H9 (cell line): ENCODE data around the gene MRPL43. TPM values are rescaled to one million over a fixed set of nuclear protein-coding genes. Genes with fewer than 3 reads are reported as not detected.
A peak's percentile ranks its signal among the peaks of the same experiment; 100 is the strongest.

Source experiments
- DNase-seq: peaks from one replicate; pipeline ENCODE4 v3.0.0-alpha.2; 2017
- H2AFZ ChIP-seq: one replicate; pipeline ENCODE4 v1.6.1; 2013; ENCODE audit warnings: mild to moderate bottlenecking, low read length, control low read depth, moderate library complexity
- H2AK5ac ChIP-seq: 2 replicates; pipeline ENCODE4 v1.6.1; 2013; ENCODE audit warnings: low read length, control low read depth, mixed read lengths; ENCODE audit not compliant: insufficient read length
- H2BK120ac ChIP-seq: one replicate; pipeline ENCODE4 v1.6.1; 2013; ENCODE audit warnings: low read depth, mild to moderate bottlenecking, low read length, control low read depth, inconsistent platforms; ENCODE audit not compliant: poor library complexity, severe bottlenecking
- H2BK12ac ChIP-seq: 2 replicates; pipeline ENCODE4 v1.6.1; 2013; ENCODE audit warnings: low read length, control low read depth, mixed read lengths, low read depth; ENCODE audit not compliant: insufficient read length
- H2BK15ac ChIP-seq: 2 replicates; pipeline ENCODE4 v1.6.1; 2013; ENCODE audit warnings: low read depth, low read length, control low read depth
- H2BK20ac ChIP-seq: one replicate; pipeline ENCODE4 v1.6.1; 2013; ENCODE audit warnings: low read depth, mild to moderate bottlenecking, low read length, control low read depth, inconsistent platforms; ENCODE audit not compliant: poor library complexity, severe bottlenecking
- H2BK5ac ChIP-seq: 2 replicates; pipeline ENCODE4 v1.6.1; 2013; ENCODE audit warnings: low read length, control low read depth, mixed read lengths; ENCODE audit not compliant: insufficient read length
- H3K14ac ChIP-seq: 2 replicates; pipeline ENCODE4 v1.6.1; 2013; ENCODE audit warnings: low read length, control low read depth; ENCODE audit not compliant: insufficient read depth
- H3K18ac ChIP-seq: 2 replicates; pipeline ENCODE4 v1.6.1; 2013; ENCODE audit warnings: low read depth, mild to moderate bottlenecking, mixed read lengths, low read length, control low read depth; ENCODE audit not compliant: insufficient read length
- H3K23ac ChIP-seq: 2 replicates; pipeline ENCODE4 v1.6.1; 2013; ENCODE audit warnings: low read length, control low read depth, mixed read lengths, low read depth; ENCODE audit not compliant: insufficient read length
- H3K23me2 ChIP-seq: 2 replicates; pipeline ENCODE4 v1.6.1; 2013; ENCODE audit warnings: low read depth, mild to moderate bottlenecking, mixed read lengths, low read length, control low read depth; ENCODE audit not compliant: insufficient read length, poor library complexity, severe bottlenecking
- H3K27ac ChIP-seq: 2 replicates; pipeline ENCODE4 v1.5.1; 2013; ENCODE audit warnings: low read length, control low read depth, mixed read lengths, low read depth; ENCODE audit not compliant: insufficient read length
- H3K27me3 ChIP-seq: 2 replicates; pipeline ENCODE4 v1.6.1; 2013; ENCODE audit warnings: low read length, control low read depth, inconsistent platforms; ENCODE audit not compliant: insufficient read depth
- H3K4ac ChIP-seq: 2 replicates; pipeline ENCODE4 v1.6.1; 2013; ENCODE audit warnings: low read depth, mild to moderate bottlenecking, control low read depth, inconsistent platforms, low read length, moderate library complexity
- H3K4me1 ChIP-seq: 2 replicates; pipeline ENCODE4 v1.6.1; 2013; ENCODE audit warnings: low read length, control low read depth, inconsistent platforms; ENCODE audit not compliant: insufficient read depth
- H3K4me2 ChIP-seq: 2 replicates; pipeline ENCODE4 v1.6.1; 2013; ENCODE audit warnings: low read length, control low read depth, mixed read lengths; ENCODE audit not compliant: insufficient read length, insufficient read depth
- H3K56ac ChIP-seq: 2 replicates; pipeline ENCODE4 v1.6.1; 2013; ENCODE audit warnings: low read depth, mild to moderate bottlenecking, mixed read lengths, low read length, control low read depth; ENCODE audit not compliant: insufficient read length
- H3K79me1 ChIP-seq: 2 replicates; pipeline ENCODE4 v1.6.1; 2013; ENCODE audit warnings: low read depth, mild to moderate bottlenecking, moderate library complexity, low read length, control low read depth, inconsistent platforms; ENCODE audit not compliant: insufficient read depth, poor library complexity, severe bottlenecking
- H3K79me2 ChIP-seq: 2 replicates; pipeline ENCODE4 v1.6.1; 2013; ENCODE audit warnings: low read length, control low read depth, inconsistent platforms; ENCODE audit not compliant: insufficient read depth
- H3K9ac ChIP-seq: 2 replicates; pipeline ENCODE4 v1.6.1; 2013; ENCODE audit warnings: low read length, control low read depth, mixed read lengths; ENCODE audit not compliant: insufficient read length; ENCODE audit errors: extremely low read depth
- H3K9me3 ChIP-seq: one replicate; pipeline ENCODE4 v1.6.1; 2013; ENCODE audit warnings: low read depth, low read length, inconsistent platforms; ENCODE audit not compliant: control insufficient read depth
- H3T11ph ChIP-seq: one replicate; pipeline ENCODE4 v1.6.1; 2013; ENCODE audit warnings: mild to moderate bottlenecking, low read length, control low read depth, inconsistent platforms
- H4K20me1 ChIP-seq: one replicate; pipeline ENCODE4 v1.6.1; 2013; ENCODE audit not compliant: control insufficient read depth, insufficient read length, insufficient read depth
- H4K5ac ChIP-seq: 2 replicates; pipeline ENCODE4 v1.6.1; 2013; ENCODE audit warnings: low read depth, mild to moderate bottlenecking, mixed read lengths, low read length, control low read depth; ENCODE audit not compliant: insufficient read length
- H4K8ac ChIP-seq: replicated peaks from 2 replicates; pipeline ENCODE4 v1.6.1; 2013; ENCODE audit warnings: low read length, control low read depth, mixed read lengths, low read depth; ENCODE audit not compliant: insufficient read length
- H4K91ac ChIP-seq: 2 replicates; pipeline ENCODE4 v1.6.1; 2013; ENCODE audit warnings: low read depth, mild to moderate bottlenecking, moderate library complexity, mixed read lengths, low read length, control low read depth; ENCODE audit not compliant: insufficient read length
- H3K27ac Mint-ChIP-seq, 3 experiments: 2 replicates in 2 of 3; 3 replicates in 1 of 3; pipeline ENCODE4 v1.8.0; 2020 to 2021; ENCODE audit warnings: mixed read lengths in 3 of 3, mild to moderate bottlenecking in 1 of 3, moderate library complexity in 1 of 3
- H3K27me3 Mint-ChIP-seq: 2 replicates; pipeline ENCODE4 v1.8.0; 2021; ENCODE audit warnings: low read depth, mild to moderate bottlenecking, moderate library complexity, mixed read lengths
- H3K36me3 Mint-ChIP-seq, 3 experiments: 2 replicates in 2 of 3; 3 replicates in 1 of 3; pipeline ENCODE4 v1.8.0; 2020 to 2021; ENCODE audit warnings: low read depth in 3 of 3, mixed read lengths in 3 of 3; ENCODE audit not compliant: insufficient read depth in 1 of 3
- H3K4me1 Mint-ChIP-seq, 2 experiments: 2 replicates each; pipeline ENCODE4 v1.8.0; 2020; ENCODE audit warnings: mixed read lengths in 2 of 2
- H3K4me3 Mint-ChIP-seq, 2 experiments: 2 replicates in 1 of 2; 3 replicates in 1 of 2; pipeline ENCODE4 v1.8.0; 2020 to 2021; ENCODE audit warnings: mild to moderate bottlenecking in 2 of 2, mixed read lengths in 2 of 2, moderate library complexity in 1 of 2
- H3K9me3 Mint-ChIP-seq, 2 experiments: 2 replicates in 1 of 2; 3 replicates in 1 of 2; pipeline ENCODE4 v1.8.0; 2020; ENCODE audit warnings: mild to moderate bottlenecking in 2 of 2, mixed read lengths in 2 of 2, moderate library complexity in 1 of 2
- WGBS: extraction: QIAGEN DNeasy Blood & Tissue Kit; methylation state at CpG from one replicate; pipeline ENCODE4 v1.1.7; 2013; ENCODE audit warnings: missing lambda C conversion rate, low lambda C conversion rate, mixed read lengths; ENCODE audit not compliant: insufficient read length; ENCODE audit errors: extremely low coverage; 5-methylcytosine and 5-hydroxymethylcytosine counted together
- total RNA-seq: library from RNA; stranded (reverse); gene quantifications from 2 replicates; pipeline ENCODE4 v1.2.1, GENCODE V29; 2021
- TF ChIP-seq, protein P1 (sequence below): fragments of 200-600 bp; sonication (generic); conservative IDR thresholded peaks from 3 replicates; pipeline ENCODE4 v1.8.0; 2021; ENCODE audit warnings: antibody characterized with exemption, mild to moderate bottlenecking

MRPL43 gene
- total RNA-seq, 1 experiment from 2014 or later: 70.3 TPM

DNA sequence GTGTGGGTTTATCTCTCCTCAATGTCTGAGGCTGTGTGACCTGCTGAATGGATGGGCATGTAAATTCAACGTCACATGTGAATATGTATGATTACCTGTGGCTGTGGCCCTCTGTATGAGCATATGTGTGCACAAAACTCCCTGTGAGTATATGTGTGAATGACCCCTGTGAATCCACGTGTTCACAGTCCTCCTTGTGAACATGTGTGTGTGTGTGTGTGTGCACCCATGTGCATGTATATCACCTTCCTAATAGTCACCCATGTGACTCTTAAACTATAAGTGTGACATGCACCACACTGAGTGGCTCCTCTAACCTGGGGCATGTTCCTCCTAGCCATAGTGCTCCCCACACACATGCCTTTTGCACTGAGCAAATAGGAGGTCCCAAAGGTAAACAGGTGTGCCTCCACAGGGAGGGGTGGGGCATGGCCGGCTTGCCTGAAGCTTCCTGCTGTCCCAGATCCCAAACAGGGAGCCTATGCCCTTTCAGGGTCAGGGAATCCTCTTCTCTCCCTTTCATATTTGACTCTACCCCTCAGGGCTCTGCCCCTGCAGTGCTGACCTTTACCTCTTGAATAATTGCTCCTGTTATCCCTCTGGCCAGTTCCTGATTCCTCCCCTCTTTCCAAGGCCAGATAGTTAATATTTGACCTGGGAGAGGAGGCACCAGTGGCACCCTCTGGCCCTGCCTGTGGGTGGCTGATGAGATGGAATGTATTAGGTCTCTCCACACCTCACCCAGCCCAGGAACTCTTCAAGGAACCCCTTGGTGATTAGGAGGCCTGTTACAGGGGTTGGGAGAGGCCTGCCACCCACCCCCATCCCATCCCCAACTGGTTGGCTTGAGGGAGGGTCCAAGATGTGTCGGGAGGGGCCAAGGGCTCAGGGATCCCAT is 16.1 kb downstream of the MRPL43 start:
- H3K4me2 ChIP-seq: no peak overlapping the region
- H2BK12ac ChIP-seq: no peak overlapping the region
- H4K20me1 ChIP-seq: no peaks in the 10 kb centered on the region
- H4K8ac ChIP-seq: no peak overlapping the region
- H3K14ac ChIP-seq: no peak overlapping the region
- WGBS: no CpG with 5 or more reads among the region's 4 CpGs
- H3K4me1 ChIP-seq: no peaks in the 10 kb centered on the region
- H3K4ac ChIP-seq: no peak overlapping the region
- H3K23me2 ChIP-seq: peaks cover 12% of the 10 kb centered on the region
- no peaks in the 10 kb centered on the region for H3K27me3 ChIP-seq
- H2BK120ac ChIP-seq: no peak overlapping the region
- peaks cover 7% of the 10 kb centered on the region for H3K27me3 Mint-ChIP-seq
- DNase-seq: no peak
- no peak overlapping the region for H2BK20ac ChIP-seq
- no peaks in the 10 kb centered on the region for H3K79me2 ChIP-seq
- H2AFZ ChIP-seq: no peak overlapping the region
- H3K56ac ChIP-seq: no peak overlapping the region
- H3K79me1 ChIP-seq: no peaks in the 10 kb centered on the region
- no peak overlapping the region for H3K9ac ChIP-seq
- no peak overlapping the region for H3T11ph ChIP-seq
- H3K23ac ChIP-seq: no peak overlapping the region
- H4K91ac ChIP-seq: no peak overlapping the region
- peaks cover 0 to 2% (median 0%) of the 10 kb centered on the region in 3 experiments; a peak in 3 of 7 replicates for H3K36me3 Mint-ChIP-seq
- no peak overlapping the region for H2AK5ac ChIP-seq
- H3K27ac ChIP-seq: no peak overlapping the region
- H3K27ac Mint-ChIP-seq: peak overlapping the region in 1 of 3 experiments; percentile 49; a peak in 1 of 7 replicates
- no peaks in the 10 kb centered on the region for H3K9me3 ChIP-seq
- no peak overlapping the region for H4K5ac ChIP-seq
- H2BK15ac ChIP-seq: no peak overlapping the region
- H3K18ac ChIP-seq: no peak overlapping the region
- TF ChIP-seq, protein P1, sequence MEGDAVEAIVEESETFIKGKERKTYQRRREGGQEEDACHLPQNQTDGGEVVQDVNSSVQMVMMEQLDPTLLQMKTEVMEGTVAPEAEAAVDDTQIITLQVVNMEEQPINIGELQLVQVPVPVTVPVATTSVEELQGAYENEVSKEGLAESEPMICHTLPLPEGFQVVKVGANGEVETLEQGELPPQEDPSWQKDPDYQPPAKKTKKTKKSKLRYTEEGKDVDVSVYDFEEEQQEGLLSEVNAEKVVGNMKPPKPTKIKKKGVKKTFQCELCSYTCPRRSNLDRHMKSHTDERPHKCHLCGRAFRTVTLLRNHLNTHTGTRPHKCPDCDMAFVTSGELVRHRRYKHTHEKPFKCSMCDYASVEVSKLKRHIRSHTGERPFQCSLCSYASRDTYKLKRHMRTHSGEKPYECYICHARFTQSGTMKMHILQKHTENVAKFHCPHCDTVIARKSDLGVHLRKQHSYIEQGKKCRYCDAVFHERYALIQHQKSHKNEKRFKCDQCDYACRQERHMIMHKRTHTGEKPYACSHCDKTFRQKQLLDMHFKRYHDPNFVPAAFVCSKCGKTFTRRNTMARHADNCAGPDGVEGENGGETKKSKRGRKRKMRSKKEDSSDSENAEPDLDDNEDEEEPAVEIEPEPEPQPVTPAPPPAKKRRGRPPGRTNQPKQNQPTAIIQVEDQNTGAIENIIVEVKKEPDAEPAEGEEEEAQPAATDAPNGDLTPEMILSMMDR: no peak
- no peak overlapping the region for H2BK5ac ChIP-seq
- no peaks in the 10 kb centered on the region; a peak in 2 of 5 replicates for H3K9me3 Mint-ChIP-seq
- peak overlapping the region in 1 of 2 experiments; percentile 84; a peak in 2 of 5 replicates for H3K4me3 Mint-ChIP-seq
- peaks cover 32 to 34% of the 10 kb centered on the region in 2 experiments for H3K4me1 Mint-ChIP-seq
